HG02610 (cell line): ENCODE measurements around the gene JOSD2.
A peak's percentile ranks its signal among the peaks of the same experiment; 100 is the strongest.
"Not testable (repeated sequence)": the region's sequence is repeated elsewhere in the genome, so short reads cannot be mapped to it uniquely, and the experiment has no call there.

Source experiments
- ATAC-seq: cut with Tn5 transposase; IDR thresholded peaks from one replicate; pipeline ENCODE4 v1.9.1; 2021; ENCODE audit warnings: mild to moderate bottlenecking, moderate library complexity; ENCODE audit not compliant: unreplicated experiment

Gene JOSD2

DNA sequence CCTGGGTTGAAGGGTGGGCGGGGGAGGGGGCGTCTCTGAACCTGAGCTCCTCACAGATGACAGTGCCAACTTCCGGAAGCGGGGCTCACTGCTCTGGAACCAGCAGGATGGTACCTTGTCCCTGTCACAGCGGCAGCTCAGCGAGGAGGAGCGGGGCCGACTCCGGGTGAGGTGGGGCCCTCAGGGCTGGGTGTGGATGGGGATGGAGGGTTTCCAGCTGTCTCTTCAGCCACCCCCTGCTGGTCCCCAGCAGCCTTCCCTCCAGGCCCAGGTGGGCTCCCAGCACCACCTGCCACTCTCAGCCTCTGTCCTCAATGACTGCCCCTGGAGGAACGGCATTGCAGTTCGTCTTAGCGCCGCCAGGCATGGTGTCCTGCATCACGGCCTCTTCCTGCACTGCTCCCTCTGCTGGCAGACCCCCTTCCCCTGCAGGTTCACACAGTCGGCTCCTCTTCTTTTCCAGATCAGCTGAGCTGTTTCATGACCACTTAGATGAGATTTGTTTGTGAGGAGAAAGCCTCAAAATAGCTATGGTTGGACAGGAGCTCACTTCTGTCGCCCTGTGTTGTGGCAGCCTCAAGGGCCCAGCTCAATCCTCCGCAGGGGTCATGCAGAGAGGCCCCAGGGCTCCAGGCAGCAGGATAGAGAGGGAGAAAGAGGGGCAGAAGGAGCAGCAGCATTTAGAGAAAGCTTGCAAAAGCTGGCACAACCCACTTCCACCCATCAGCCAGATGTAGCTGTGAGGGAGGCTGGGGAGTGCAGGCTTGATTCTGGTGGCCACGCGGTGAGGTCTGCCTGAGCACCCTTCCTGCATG lies 31.9 kb downstream of the JOSD2 start:
- ATAC-seq = no peak

- no peak for ATAC-seq
These were observed 33.1 kb downstream of the JOSD2 start for GRCh38 chr19:50477751-50478515.

- ATAC-seq = no peak
These were observed 34.1 kb downstream of the JOSD2 start for GRCh38 chr19:50476907-50477238.

DNA sequence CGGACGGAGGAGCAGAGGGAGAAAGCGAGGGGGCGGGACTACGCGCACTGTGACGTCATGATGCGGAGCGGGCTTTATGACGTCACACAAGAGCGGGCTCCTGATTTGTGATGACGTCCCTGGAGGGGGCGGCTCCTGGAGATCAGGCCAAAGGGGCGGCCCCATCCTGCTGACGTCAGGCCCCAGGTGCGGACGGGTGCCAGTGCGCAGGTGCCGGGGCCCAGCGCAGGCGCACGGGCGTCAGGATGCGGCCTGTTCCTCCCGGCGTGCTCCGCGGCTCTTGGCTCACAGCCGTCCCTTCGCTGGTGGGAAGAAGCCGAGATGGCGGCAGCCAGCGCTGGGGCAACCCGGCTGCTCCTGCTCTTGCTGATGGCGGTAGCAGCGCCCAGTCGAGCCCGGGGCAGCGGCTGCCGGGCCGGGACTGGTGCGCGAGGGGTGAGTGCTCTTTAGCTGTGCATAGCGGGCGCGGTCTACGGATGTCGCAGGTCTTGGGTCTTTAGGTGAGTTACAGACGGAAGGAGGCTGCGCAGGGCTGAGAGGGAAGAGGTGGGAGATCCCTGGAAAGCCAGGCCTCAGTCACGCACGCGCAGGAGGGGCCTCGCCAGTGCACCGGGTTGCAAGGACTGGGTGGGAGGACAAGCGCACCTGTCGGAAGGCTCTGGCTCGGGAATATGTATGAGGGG lies 34.6 kb downstream of the JOSD2 start, which contains the start of the genes EMC10 and GARIN5A:
EMC10 (plus strand) TSS at position 284 of the 683 bp plus-strand sequence; CDS start at position 322, 38 bp downstream.
GARIN5A (minus strand) TSS at position 625 of the 683 bp plus-strand sequence; CDS start at position 165, 460 bp downstream.
- peak; percentile 77 for ATAC-seq

- no peak for ATAC-seq
These were observed 35.2 kb downstream of the JOSD2 start for GRCh38 chr19:50475736-50476223.

DNA sequence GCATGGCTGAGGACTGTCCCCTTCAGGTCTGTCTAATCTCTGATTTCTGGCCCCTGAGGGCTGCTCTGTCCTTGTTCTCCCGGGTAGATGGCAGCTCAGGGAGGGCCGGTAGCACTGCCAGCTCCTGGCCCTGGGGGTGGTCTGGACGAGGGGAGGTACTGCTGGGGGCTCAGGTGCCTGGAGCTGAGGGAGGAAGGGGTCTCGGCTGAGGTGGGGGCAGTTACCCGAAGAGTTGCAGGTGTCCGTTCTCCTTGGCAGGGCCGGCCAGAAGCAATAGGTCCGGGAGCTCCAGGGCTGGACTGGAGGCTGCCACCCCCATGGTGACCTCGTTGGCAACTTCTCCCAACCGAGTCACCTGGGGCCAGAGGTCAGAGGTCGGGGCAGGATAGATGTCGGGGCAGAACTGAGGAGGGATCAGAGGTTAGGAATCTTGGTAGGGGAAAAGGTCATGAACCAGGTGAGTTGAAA lies 35.9 kb downstream of the JOSD2 start:
- no peak for ATAC-seq

GRCh38 chr19:50473336-50473735 lies 37.7 kb downstream of the JOSD2 start:
- ATAC-seq = not testable (repeated sequence)

DNA sequence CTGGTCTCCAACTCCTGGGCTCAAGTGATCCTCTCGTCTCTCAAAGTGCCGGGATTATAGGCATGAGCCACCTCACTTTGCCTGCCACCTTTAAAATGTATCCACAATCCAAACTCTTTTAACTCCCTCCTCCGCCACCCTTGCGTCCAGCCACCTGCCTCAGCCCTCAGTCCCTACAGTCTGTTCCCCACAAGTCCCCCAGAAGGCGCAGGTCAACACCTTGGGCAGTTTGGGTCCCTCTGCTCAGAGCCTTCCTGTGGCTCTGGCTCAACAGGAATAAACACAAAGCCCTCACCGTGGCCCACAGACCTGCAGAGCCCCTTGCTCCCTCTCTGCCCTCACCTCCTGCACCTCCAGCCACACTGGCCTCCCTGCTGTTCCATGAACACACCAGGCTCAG lies 42.2 kb downstream of the JOSD2 start:
- ATAC-seq = no peak

DNA sequence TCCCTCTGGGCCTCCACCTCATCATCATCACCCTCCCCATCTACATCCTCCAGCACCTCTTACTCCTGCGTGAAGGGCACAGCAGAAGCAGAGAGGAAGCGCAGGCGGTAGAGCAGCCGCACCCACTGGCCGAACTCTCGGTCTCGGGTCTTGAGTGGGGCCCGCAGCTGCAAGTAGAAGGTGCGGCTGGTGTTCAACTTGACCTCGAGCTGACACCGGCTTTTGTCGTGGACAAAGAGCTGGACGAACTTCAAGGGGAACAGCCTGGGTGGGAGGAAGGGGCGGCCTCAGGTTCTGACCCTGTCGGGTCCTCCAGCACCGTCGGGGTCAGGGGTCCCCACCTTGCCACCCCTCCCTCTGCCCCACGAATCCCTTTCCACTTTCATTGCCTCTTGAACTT lies 43.4 kb downstream of the JOSD2 start:
- ATAC-seq = no peak

- no peak for ATAC-seq
These were observed 44.3 kb downstream of the JOSD2 start for GRCh38 chr19:50466706-50467039.

GRCh38 chr19:50465986-50466705 lies 44.8 kb downstream of the JOSD2 start:
- no peak for ATAC-seq

DNA sequence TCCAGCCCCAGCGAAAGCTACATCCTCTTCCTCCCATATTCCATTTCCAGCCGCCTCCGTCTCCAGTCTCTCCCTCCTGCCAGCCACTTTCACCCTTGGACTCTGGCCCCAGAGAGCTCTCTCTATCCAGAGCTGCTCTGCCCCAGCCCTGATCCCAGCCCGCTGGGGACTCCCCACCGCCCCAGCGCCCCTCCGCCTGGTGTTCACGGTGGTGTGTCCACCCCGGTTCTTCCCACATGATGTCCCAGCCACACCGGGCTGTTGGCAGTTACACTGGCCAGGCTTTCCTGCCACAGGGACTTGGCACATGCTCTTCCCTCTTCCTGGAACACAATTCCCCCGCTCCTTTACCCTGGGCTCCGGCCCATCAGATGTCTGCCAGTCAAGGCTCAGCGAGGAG lies 46.0 kb downstream of the JOSD2 start:
- ATAC-seq = no peak

GRCh38 chr19:50464348-50464747 lies 46.6 kb downstream of the JOSD2 start:
- no peak for ATAC-seq

DNA sequence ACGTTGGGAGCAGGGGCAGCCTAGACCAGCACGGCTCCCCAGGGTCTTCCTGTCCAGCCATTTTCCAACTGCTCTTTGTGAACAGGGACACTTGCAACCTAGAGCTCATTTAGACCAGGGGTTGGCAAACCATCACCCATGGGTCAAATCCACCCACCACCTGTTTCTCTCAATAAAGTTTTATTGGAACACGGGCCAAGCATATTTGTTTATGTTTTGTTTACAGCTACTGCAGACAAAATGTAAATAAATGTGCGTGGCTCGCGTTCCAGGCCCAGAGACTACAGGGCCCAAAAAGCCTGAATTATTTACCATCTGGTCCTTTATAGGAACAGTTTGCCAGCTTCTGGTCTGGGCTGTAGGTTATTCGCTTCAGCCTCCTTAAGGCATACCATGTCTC lies 48.0 kb downstream of the JOSD2 start:
- no peak for ATAC-seq

- ATAC-seq = peak; percentile 52
These were observed 49.7 kb downstream of the JOSD2 start for GRCh38 chr19:50461066-50461875.

DNA sequence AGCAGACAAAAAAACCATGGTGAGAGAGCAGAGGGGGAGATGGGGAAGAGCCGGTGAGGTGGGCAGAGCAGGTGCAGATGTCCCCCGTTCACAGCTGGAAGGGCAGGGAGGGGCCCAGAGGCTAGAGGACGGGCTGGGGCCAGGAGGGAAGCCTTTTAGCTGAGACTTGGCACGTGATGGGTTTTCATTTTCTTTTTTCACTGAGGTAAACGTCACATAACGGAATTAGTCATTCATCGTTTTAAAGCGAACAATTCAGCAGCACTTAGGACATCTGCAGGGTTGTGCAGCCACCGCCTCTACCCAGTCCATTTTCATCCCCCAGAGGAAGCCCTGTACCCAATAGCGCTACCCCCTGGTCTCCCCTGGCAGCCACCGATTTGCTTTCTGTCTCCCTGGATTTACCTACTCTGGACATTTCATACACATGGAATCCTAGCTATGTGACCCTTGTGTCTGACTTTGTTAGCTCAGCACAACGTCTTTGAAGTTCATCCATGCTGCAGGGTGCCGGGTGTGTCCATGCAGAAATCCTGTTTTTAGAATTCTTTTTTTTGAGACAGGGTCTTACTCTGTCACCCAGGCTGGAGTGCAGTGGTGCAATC lies 50.7 kb downstream of the JOSD2 start:
- no peak for ATAC-seq

DNA sequence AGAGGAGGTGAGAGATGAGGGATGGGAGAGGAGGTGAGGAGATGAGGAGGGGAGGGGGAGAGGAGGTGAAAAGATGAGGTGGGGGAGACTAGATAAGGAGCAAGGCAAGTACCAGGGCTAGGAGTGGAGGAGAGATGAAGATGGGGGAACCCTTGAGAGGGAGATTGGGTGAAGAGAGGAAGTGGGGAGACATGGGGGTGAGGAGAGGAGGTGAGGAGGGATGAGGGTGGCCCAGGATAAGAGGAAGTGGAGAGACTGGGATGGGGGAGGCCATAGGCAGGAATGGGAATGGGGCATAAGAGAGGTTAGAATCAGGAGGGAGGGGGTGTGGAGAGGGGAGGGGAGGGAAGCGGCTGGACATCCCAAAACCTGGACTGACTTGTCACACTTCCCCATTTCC lies 51.4 kb downstream of the JOSD2 start:
- no peak for ATAC-seq

DNA sequence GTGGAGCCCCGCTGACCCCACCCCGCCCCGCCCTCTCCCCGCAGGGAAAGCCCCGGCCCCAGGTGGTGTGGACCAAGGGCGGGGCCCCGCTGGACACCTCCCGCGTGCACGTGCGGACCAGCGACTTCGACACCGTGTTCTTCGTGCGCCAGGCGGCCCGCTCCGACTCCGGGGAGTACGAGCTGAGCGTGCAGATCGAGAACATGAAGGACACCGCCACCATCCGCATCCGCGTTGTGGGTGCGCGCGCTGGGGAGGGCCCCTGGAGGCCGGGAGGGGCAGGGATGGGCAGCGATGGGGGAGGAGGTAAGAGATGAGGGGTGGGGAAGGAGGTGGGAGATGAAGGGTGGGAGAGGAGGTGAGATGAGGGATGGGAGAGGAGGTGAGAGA lies 51.9 kb downstream of the JOSD2 start:
- ATAC-seq = no peak

DNA sequence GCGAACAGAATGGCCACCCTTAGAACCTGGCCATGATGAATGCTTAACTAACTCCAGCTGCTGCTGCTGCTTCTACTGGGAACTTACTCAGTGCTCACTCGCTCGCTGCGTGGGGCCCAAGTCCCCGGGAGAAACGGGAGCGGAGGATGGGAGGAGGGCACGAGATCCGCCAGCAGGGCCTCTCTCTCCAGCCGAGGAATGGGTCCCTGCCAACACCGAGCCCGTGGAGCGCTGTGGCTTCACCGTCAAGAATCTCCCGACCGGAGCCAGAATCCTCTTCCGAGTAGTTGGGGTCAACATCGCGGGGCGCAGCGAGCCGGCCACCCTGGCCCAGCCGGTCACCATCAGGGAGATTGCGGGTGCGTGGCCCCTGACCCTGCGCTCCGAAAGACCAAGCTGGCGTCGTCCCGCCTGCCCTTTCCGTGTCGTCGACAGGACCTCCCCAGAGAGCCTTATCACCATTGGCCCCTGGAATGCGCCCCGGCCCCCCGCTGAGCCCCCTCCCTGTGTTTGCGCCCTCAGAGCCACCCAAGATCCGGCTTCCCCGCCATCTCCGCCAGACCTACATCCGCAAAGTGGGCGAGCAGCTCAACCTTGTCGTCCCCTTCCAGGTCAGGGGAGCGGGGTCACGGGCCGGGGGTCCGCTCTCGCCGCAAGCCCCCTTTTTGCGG lies 52.5 kb downstream of the JOSD2 start:
- ATAC-seq = no peak
